ENCODE measurements around the gene FOXN4.

The FOXN4 gene

DNA sequence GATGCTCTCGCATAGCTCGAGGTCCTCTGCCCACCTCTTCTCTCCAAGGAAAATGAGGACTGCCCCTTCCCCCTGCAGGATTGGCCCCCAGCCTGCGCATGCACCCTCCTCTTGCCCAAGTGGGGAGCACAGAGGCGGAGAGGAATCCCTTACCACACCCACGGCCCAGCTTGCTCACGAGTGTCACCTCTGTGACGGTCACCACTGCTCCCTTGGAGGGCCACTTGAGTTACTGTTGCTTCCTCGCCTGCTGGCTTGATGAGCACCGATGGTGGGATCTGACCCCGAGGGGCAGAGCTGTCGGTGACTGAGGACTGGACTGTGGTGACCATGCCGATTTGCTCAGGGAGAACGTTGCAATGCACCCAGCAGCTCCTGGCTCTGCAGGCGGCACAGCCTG lies 41.7 kb downstream of the FOXN4 start:
- no peak overlapping the region for H3K4me3 ChIP-seq (replicated peaks; ENCODE audit: insufficient read depth, low read length)
- TF ChIP-seq, protein P1, sequence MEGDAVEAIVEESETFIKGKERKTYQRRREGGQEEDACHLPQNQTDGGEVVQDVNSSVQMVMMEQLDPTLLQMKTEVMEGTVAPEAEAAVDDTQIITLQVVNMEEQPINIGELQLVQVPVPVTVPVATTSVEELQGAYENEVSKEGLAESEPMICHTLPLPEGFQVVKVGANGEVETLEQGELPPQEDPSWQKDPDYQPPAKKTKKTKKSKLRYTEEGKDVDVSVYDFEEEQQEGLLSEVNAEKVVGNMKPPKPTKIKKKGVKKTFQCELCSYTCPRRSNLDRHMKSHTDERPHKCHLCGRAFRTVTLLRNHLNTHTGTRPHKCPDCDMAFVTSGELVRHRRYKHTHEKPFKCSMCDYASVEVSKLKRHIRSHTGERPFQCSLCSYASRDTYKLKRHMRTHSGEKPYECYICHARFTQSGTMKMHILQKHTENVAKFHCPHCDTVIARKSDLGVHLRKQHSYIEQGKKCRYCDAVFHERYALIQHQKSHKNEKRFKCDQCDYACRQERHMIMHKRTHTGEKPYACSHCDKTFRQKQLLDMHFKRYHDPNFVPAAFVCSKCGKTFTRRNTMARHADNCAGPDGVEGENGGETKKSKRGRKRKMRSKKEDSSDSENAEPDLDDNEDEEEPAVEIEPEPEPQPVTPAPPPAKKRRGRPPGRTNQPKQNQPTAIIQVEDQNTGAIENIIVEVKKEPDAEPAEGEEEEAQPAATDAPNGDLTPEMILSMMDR (IDR thresholded peaks at IDR 0.05; ENCODE audit: insufficient read depth, low read length), result no peak
- TF ChIP-seq SPI1 (IDR thresholded peaks at IDR 0.05; ENCODE audit: borderline replicate concordance, low read depth) (no peak), POLR2AphosphoS5 (IDR thresholded peaks at IDR 0.05; ENCODE audit: low read depth) (no peak), GABPA (IDR thresholded peaks at IDR 0.05; ENCODE audit: low read depth) (no peak)
- TF ChIP-seq, protein P2, sequence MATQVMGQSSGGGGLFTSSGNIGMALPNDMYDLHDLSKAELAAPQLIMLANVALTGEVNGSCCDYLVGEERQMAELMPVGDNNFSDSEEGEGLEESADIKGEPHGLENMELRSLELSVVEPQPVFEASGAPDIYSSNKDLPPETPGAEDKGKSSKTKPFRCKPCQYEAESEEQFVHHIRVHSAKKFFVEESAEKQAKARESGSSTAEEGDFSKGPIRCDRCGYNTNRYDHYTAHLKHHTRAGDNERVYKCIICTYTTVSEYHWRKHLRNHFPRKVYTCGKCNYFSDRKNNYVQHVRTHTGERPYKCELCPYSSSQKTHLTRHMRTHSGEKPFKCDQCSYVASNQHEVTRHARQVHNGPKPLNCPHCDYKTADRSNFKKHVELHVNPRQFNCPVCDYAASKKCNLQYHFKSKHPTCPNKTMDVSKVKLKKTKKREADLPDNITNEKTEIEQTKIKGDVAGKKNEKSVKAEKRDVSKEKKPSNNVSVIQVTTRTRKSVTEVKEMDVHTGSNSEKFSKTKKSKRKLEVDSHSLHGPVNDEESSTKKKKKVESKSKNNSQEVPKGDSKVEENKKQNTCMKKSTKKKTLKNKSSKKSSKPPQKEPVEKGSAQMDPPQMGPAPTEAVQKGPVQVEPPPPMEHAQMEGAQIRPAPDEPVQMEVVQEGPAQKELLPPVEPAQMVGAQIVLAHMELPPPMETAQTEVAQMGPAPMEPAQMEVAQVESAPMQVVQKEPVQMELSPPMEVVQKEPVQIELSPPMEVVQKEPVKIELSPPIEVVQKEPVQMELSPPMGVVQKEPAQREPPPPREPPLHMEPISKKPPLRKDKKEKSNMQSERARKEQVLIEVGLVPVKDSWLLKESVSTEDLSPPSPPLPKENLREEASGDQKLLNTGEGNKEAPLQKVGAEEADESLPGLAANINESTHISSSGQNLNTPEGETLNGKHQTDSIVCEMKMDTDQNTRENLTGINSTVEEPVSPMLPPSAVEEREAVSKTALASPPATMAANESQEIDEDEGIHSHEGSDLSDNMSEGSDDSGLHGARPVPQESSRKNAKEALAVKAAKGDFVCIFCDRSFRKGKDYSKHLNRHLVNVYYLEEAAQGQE (IDR thresholded peaks at IDR 0.05; ENCODE audit: insufficient replicate concordance, low read depth), result no peak
- DNase-seq (ENCODE audit: low read depth in 1 of 2, low spot score in 1 of 2), result no peak
- H3K27me3 ChIP-seq (ENCODE audit: insufficient read depth, poor library complexity, severe bottlenecking), result no peaks in the 10 kb centered on the region
- H3K27ac ChIP-seq (replicated peaks), result no peak overlapping the region

DNA sequence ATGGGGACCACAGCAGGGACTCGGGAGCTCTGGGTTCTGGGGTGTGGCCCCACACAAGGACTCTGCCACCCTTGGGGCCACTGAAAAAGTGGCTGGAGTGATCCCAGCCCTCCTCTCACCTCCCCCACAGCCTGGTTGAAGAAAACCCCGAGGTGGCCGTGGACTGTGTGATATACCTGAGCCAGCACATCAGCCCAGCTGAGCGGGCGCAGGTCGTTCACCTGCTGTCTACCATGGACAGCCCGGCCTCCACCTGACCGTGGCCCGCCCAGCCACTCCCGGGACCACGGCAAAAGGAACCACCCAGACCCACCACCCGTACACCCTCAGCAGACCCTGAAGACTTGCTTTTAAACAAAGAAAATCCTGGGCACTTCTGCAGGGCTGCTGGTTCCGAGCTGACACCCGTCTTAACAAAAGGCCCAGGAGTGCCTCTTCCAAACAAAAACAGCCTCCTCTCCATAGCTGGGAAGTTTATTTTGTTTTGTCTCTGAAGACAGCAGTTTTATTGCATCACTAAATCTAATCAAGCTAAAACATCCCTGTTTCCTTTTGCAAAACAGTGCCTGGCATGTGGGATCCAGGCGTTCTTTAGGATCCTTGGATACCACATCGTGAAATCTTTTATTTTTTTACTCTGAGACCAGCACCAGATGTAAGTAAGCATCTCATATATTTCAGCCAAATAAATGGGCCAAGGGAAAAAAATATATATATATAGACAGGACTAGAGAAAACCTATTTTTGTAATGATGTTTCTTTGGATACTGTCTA lies 42.8 kb downstream of the FOXN4 start:
- Histone ChIP-seq H3K27me3 (ENCODE audit: insufficient read depth, poor library complexity, severe bottlenecking) (no peaks in the 10 kb centered on the region), H3K4me3 (replicated peaks; ENCODE audit: insufficient read depth, low read length) (no peak overlapping the region), H3K27ac (replicated peaks) (no peak overlapping the region)
- TF ChIP-seq POLR2AphosphoS5 (IDR thresholded peaks at IDR 0.05; ENCODE audit: low read depth) (no peak), SPI1 (IDR thresholded peaks at IDR 0.05; ENCODE audit: borderline replicate concordance, low read depth) (no peak)
- TF ChIP-seq, protein P2 (IDR thresholded peaks at IDR 0.05; ENCODE audit: insufficient replicate concordance, low read depth), result no peak
- DNase-seq (ENCODE audit: low read depth in 1 of 2, low spot score in 1 of 2), result no peak

DNA sequence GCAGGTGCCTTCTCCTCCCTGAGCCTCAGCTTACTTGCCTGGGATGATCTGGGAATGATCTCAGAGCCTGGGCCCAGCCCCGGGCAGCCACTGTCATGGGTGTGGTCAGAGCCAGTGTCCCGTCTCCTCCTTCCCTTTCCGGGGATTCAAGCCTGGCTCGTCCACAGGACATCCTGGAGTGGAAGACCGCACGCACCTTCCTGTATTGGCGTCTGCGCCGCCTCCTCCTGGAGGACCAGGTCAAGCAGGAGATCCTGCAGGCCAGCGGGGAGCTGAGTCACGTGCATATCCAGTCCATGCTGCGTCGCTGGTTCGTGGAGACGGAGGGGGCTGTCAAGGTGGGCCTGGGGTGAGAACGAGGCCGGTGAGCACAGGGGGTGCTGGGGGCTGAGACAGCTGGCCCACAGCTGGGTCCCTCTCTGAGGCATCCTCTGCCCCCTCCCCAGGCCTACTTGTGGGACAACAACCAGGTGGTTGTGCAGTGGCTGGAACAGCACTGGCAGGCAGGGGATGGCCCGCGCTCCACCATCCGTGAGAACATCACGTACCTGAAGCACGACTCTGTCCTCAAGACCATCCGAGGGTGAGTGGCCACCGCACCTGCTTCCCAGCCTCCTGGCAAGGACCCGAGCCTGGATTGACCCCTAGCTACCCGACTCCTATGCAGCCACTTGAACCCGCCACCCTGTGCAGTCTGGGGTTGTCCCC lies 44.0 kb downstream of the FOXN4 start:
- Histone ChIP-seq H3K27ac (replicated peaks) (no peak overlapping the region), H3K4me3 (replicated peaks; ENCODE audit: insufficient read depth, low read length) (no peak overlapping the region), H3K27me3 (ENCODE audit: insufficient read depth, poor library complexity, severe bottlenecking) (no peaks in the 10 kb centered on the region)
- no peak for DNase-seq (ENCODE audit: low read depth in 1 of 2, low spot score in 1 of 2)
- no peak for TF ChIP-seq GABPA (IDR thresholded peaks at IDR 0.05; ENCODE audit: low read depth)
- no peak for TF ChIP-seq SPI1 (IDR thresholded peaks at IDR 0.05; ENCODE audit: borderline replicate concordance, low read depth)
- no peak for TF ChIP-seq POLR2AphosphoS5 (IDR thresholded peaks at IDR 0.05; ENCODE audit: low read depth)
- TF ChIP-seq, protein P1 (IDR thresholded peaks at IDR 0.05; ENCODE audit: insufficient read depth, low read length), result no peak
- TF ChIP-seq, protein P2 (IDR thresholded peaks at IDR 0.05; ENCODE audit: insufficient replicate concordance, low read depth), result no peak

Measured in HL-60 (cell line).